HPDE6-E6E7 (cell line): ENCODE results near the gene DIPK1A.

ENCODE experiments used
- DNase-seq: peaks from one replicate; pipeline ENCODE4 v3.0.0; 2011; ENCODE audit warnings: missing footprints; ENCODE audit errors: extremely low spot score

DIPK1A gene

DNA sequence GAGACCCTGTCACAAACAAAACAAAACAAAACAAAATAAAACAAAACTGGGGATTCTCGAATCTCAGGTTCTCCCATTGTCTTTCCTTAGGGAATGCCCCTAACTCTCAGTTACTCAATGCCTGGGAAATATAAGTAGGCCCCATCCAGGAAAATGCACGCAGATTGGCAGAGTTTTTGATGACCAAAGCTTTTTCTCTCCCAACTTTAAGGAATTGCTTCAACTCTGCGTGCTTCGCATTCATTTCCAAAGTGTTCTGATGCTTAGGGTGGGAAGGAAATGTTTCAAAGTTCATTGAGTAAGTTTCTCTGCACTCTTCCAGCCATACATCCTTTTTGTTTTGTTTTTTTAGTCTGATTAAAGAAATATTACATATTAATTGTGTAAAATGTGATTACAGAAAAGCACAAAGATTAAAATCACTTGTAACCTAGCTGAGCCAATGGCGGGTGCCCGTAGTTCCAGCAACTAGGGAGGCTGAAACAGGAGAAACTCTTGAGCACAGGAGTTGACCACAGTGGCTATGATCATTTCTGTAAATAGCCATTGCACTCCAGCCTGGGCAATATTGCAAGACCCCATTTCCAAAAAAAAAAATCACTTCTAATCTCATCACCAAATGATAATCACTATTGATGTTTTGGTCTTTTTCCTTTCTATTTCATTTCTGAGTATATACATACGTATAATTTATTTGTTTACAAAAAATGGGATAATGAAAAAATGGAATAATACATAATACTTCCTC lies 157.9 kb downstream of the DIPK1A start:
- no peak for DNase-seq

GRCh38 chr1:92797961-92798360 lies 163.3 kb downstream of the DIPK1A start:
- no peak for DNase-seq

GRCh38 chr1:92797297-92797696 lies 164.0 kb downstream of the DIPK1A start:
- DNase-seq, result no peak

- DNase-seq, result no peak
Measured at GRCh38 chr1:92795166-92795565, 166.1 kb downstream of the DIPK1A start.

GRCh38 chr1:92792340-92792782 lies 168.9 kb downstream of the DIPK1A start:
- DNase-seq, result no peak
